Hepatocyte (in vitro differentiated cells): ENCODE results near the gene CHTOP. TPM values are rescaled to one million over a fixed set of nuclear protein-coding genes. Genes with fewer than 3 reads are reported as not detected.

ENCODE experiments used
- DNase-seq: peaks from one replicate; pipeline ENCODE4 v3.0.0-alpha.2; 2016; ENCODE audit warnings: low spot score
- H2AFZ ChIP-seq: fragments of 200-600 bp; sonication (generic); 2 replicates; pipeline ENCODE4 v1.6.0; 2016; ENCODE audit warnings: antibody characterized with exemption, mild to moderate bottlenecking
- H3K27ac ChIP-seq: fragments of 200-600 bp; sonication (generic); 2 replicates; pipeline ENCODE4 v1.5.1; 2016; ENCODE audit warnings: mild to moderate bottlenecking
- H3K27me3 ChIP-seq: fragments of 200-600 bp; sonication (generic); 2 replicates; pipeline ENCODE4 v1.6.1; 2016
- H3K36me3 ChIP-seq: fragments of 200-600 bp; sonication (generic); replicated peaks from 2 replicates; pipeline ENCODE4 v1.5.1; 2016; ENCODE audit warnings: low read depth; ENCODE audit not compliant: insufficient read depth
- H3K4me1 ChIP-seq: fragments of 200-600 bp; sonication (generic); 2 replicates; pipeline ENCODE4 v1.5.1; 2016; ENCODE audit warnings: mild to moderate bottlenecking, moderate library complexity; ENCODE audit not compliant: insufficient read depth
- H3K4me2 ChIP-seq: fragments of 200-600 bp; sonication (generic); 2 replicates; pipeline ENCODE4 v1.6.0; 2016
- H3K4me3 ChIP-seq: fragments of 200-600 bp; sonication (generic); 2 replicates; pipeline ENCODE4 v1.5.1; 2016; ENCODE audit warnings: mild to moderate bottlenecking
- H3K79me2 ChIP-seq: fragments of 200-600 bp; sonication (generic); 2 replicates; pipeline ENCODE4 v1.6.0; 2017; ENCODE audit warnings: mild to moderate bottlenecking
- H3K9me2 ChIP-seq: fragments of 200-600 bp; sonication (generic); replicated peaks from 2 replicates; pipeline ENCODE4 v1.6.0; 2017; ENCODE audit warnings: mild to moderate bottlenecking; ENCODE audit not compliant: insufficient read depth
- H3K9me3 ChIP-seq: fragments of 200-600 bp; sonication (generic); 2 replicates; pipeline ENCODE4 v1.5.1; 2016; ENCODE audit warnings: low read depth, mild to moderate bottlenecking
- H4K20me1 ChIP-seq: fragments of 200-600 bp; sonication (generic); 2 replicates; pipeline ENCODE4 v1.6.0; 2016; ENCODE audit warnings: mild to moderate bottlenecking; ENCODE audit not compliant: insufficient read depth, poor library complexity, severe bottlenecking
- EZH2 ChIP-seq: fragments of 200-600 bp; sonication (generic); IDR thresholded peaks from 2 replicates; pipeline ENCODE4 v1.6.1; 2016; ENCODE audit warnings: antibody characterized with exemption, mild to moderate bottlenecking, borderline replicate concordance
- EZH2phosphoT487 ChIP-seq: fragments of 200-600 bp; sonication (generic); IDR thresholded peaks from one replicate; pipeline ENCODE4 v1.6.1; 2018; ENCODE audit warnings: antibody characterized with exemption, mild to moderate bottlenecking, low read depth, moderate library complexity; ENCODE audit not compliant: unreplicated experiment, severe bottlenecking
- WGBS: methylation state at CpG from one replicate; pipeline ENCODE4 v1.1.6; 2016; ENCODE audit warnings: low lambda C conversion rate; ENCODE audit errors: missing lambda C conversion rate; 5-methylcytosine and 5-hydroxymethylcytosine counted together
- microRNA-seq: library from miRNA; unstranded; fragments of <30 nt; microRNA quantifications from one replicate; pipeline ENCODE4, GENCODE V29; 2017
- polyA plus RNA-seq: library from polyadenylated mRNA; unstranded; fragments of >200 nt; fragmentation: Nextera tagmentation; extraction: Ambion mirVana; gene quantifications from 2 replicates; pipeline ENCODE4 v1.2.1, GENCODE V29; 2016
- small RNA-seq: library from RNA; depleted of rRNA; stranded (forward); fragments of <200 nt; gene quantifications from one replicate; pipeline ENCODE3, GENCODE V24; 2014
- total RNA-seq: library from RNA; depleted of rRNA; stranded (reverse); fragments of >200 nt; gene quantifications from 2 replicates; pipeline ENCODE4 v1.2.3, GENCODE V29; 2014
- TF ChIP-seq, protein P1 (sequence below): fragments of 200-600 bp; sonication (generic); IDR thresholded peaks from 2 replicates; pipeline ENCODE4 v1.5.1; 2016; ENCODE audit warnings: antibody characterized with exemption, mild to moderate bottlenecking; ENCODE audit not compliant: poor library complexity

CHTOP gene
- total and polyA plus RNA-seq, 2 experiments from 2014 or later: 50.7 to 65.5 TPM

DNA sequence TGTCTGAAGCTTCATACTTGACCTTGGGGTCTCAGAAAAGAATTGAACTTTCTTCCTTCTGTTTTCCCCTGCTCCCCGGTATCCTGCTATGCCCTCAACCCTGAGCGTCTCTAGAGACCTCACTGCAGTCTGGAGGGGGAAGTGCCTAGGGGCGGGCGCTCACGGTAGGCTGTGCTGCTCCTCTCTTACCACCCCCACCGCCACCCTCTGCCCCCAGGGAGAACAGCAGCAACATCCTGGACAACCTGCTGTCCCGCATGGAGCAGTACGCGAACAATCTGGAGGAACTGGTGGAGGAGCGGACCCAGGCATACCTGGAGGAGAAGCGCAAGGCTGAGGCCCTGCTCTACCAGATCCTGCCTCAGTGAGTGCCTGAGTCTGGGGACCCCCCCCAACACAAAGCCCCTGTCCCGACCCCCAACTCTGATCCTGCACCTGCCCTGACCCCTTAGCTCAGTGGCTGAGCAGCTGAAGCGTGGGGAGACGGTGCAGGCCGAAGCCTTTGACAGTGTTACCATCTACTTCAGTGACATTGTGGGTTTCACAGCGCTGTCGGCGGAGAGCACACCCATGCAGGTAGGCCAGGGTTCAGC, 55.0 kb downstream of the CHTOP start:
- no peaks in the 10 kb centered on the region for H3K9me2 ChIP-seq
- H3K79me2 ChIP-seq: no peaks in the 10 kb centered on the region
- H4K20me1 ChIP-seq: no peaks in the 10 kb centered on the region
- 92% methylated on average over 15 of the region's 18 CpGs for WGBS
- H3K4me1 ChIP-seq: no peaks in the 10 kb centered on the region
- H3K27ac ChIP-seq: no peak overlapping the region
- no peak overlapping the region for H2AFZ ChIP-seq
- TF ChIP-seq, protein P1, sequence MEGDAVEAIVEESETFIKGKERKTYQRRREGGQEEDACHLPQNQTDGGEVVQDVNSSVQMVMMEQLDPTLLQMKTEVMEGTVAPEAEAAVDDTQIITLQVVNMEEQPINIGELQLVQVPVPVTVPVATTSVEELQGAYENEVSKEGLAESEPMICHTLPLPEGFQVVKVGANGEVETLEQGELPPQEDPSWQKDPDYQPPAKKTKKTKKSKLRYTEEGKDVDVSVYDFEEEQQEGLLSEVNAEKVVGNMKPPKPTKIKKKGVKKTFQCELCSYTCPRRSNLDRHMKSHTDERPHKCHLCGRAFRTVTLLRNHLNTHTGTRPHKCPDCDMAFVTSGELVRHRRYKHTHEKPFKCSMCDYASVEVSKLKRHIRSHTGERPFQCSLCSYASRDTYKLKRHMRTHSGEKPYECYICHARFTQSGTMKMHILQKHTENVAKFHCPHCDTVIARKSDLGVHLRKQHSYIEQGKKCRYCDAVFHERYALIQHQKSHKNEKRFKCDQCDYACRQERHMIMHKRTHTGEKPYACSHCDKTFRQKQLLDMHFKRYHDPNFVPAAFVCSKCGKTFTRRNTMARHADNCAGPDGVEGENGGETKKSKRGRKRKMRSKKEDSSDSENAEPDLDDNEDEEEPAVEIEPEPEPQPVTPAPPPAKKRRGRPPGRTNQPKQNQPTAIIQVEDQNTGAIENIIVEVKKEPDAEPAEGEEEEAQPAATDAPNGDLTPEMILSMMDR: no peak
- no peak for TF ChIP-seq EZH2
- no peak for TF ChIP-seq EZH2phosphoT487
- no peak overlapping the region for H3K4me3 ChIP-seq
- H3K9me3 ChIP-seq: no peaks in the 10 kb centered on the region
- DNase-seq: no peak
- H3K27me3 ChIP-seq: no peaks in the 10 kb centered on the region
- no peaks in the 10 kb centered on the region for H3K36me3 ChIP-seq
- H3K4me2 ChIP-seq: no peak overlapping the region

GRCh38 chr1:153693466-153693865, 59.6 kb downstream of the CHTOP start:
- Histone ChIP-seq H3K27me3 (no peaks in the 10 kb centered on the region), H3K4me2 (no peak overlapping the region), H3K4me3 (no peak overlapping the region), H3K4me1 (no peaks in the 10 kb centered on the region), H3K79me2 (no peaks in the 10 kb centered on the region), H3K9me3 (no peaks in the 10 kb centered on the region), H3K9me2 (no peaks in the 10 kb centered on the region), H3K36me3 (no peaks in the 10 kb centered on the region), H3K27ac (no peak overlapping the region), H4K20me1 (no peaks in the 10 kb centered on the region), H2AFZ (no peak overlapping the region)
- TF ChIP-seq, protein P1: no peak
- TF ChIP-seq EZH2phosphoT487 (no peak), EZH2 (no peak)
- WGBS: 94% methylated on average over 4 of the region's 4 CpGs
- no peak for DNase-seq

Small RNA genes lying within 50 kb of the gene (microRNA-seq; reads per million reads assigned to microRNA genes)
- gene MIR8083: not detected

Small RNA genes lying within 50 kb of the gene (small RNA-seq; reads per million reads assigned to genes)
- not detected for gene MIR8083

Other genes with a start within 250 kb of the CHTOP start
- gene S100A8, start 243.0 kb upstream of the CHTOP start, total RNA-seq: 0.70 TPM in 1 of 2 replicates, not detected in the other
- gene S100A8, start 243.0 kb upstream of the CHTOP start, polyA plus RNA-seq: 0.60 and 2.2 TPM in 2 replicates
- gene S100A7A, start 217.5 kb upstream of the CHTOP start, total RNA-seq: not detected in 2 replicates
- not detected in 2 replicates for gene S100A7A, start 217.5 kb upstream of the CHTOP start, polyA plus RNA-seq
- 0.60 TPM in 1 of 2 replicates, not detected in the other for gene S100A7, start 173.4 kb upstream of the CHTOP start, total RNA-seq
- 1.0 and 2.5 TPM in 2 replicates for gene S100A7, start 173.4 kb upstream of the CHTOP start, polyA plus RNA-seq
- gene S100A6, start 98.1 kb upstream of the CHTOP start, total RNA-seq: 140 and 173 TPM in 2 replicates
- 657 and 701 TPM in 2 replicates for gene S100A6, start 98.1 kb upstream of the CHTOP start, polyA plus RNA-seq
- not detected in 2 replicates for gene S100A5, start 93.1 kb upstream of the CHTOP start, total RNA-seq
- gene S100A5, start 93.1 kb upstream of the CHTOP start, polyA plus RNA-seq: 0.54 and 1.0 TPM in 2 replicates
- gene S100A4, start 88.3 kb upstream of the CHTOP start, total RNA-seq: 64.1 and 101 TPM in 2 replicates
- gene S100A4, start 88.3 kb upstream of the CHTOP start, polyA plus RNA-seq: 116 and 187 TPM in 2 replicates
- 2.6 and 2.7 TPM in 2 replicates for gene S100A3, start 84.8 kb upstream of the CHTOP start, total RNA-seq
- 1.9 and 6.1 TPM in 2 replicates for gene S100A3, start 84.8 kb upstream of the CHTOP start, polyA plus RNA-seq
- 1.7 and 4.2 TPM in 2 replicates for gene S100A2, start 68.2 kb upstream of the CHTOP start, total RNA-seq
- 6.9 and 10.3 TPM in 2 replicates for gene S100A2, start 68.2 kb upstream of the CHTOP start, polyA plus RNA-seq
- gene S100A16, start 20.9 kb upstream of the CHTOP start, total RNA-seq: 103 and 129 TPM in 2 replicates
- 134 and 155 TPM in 2 replicates for gene S100A16, start 20.9 kb upstream of the CHTOP start, polyA plus RNA-seq
- 112 and 141 TPM in 2 replicates for gene S100A14, start 17.7 kb upstream of the CHTOP start, total RNA-seq
- gene S100A14, start 17.7 kb upstream of the CHTOP start, polyA plus RNA-seq: 62.8 and 94.9 TPM in 2 replicates
- 82.0 and 115 TPM in 2 replicates for gene S100A13, start 6.6 kb upstream of the CHTOP start, total RNA-seq
- gene S100A13, start 6.6 kb upstream of the CHTOP start, polyA plus RNA-seq: 248 and 282 TPM in 2 replicates
- gene S100A1, start 5.6 kb upstream of the CHTOP start, total RNA-seq: 2.7 and 15.0 TPM in 2 replicates
- 1.3 and 4.0 TPM in 2 replicates for gene S100A1, start 5.6 kb upstream of the CHTOP start, polyA plus RNA-seq
- 40.9 and 41.4 TPM in 2 replicates for gene SNAPIN, start 24.6 kb downstream of the CHTOP start, total RNA-seq
- 63.2 and 68.4 TPM in 2 replicates for gene SNAPIN, start 24.6 kb downstream of the CHTOP start, polyA plus RNA-seq
- gene ILF2, start 36.9 kb downstream of the CHTOP start, total RNA-seq: 173 and 191 TPM in 2 replicates
- 177 and 178 TPM in 2 replicates for gene ILF2, start 36.9 kb downstream of the CHTOP start, polyA plus RNA-seq
- 2.5 and 2.8 TPM in 2 replicates for gene NPR1, start 44.6 kb downstream of the CHTOP start, total RNA-seq
- gene NPR1, start 44.6 kb downstream of the CHTOP start, polyA plus RNA-seq: 3.0 and 4.3 TPM in 2 replicates
- 39.1 and 42.3 TPM in 2 replicates for gene INTS3, start 94.0 kb downstream of the CHTOP start, total RNA-seq
- 37.1 and 51.3 TPM in 2 replicates for gene INTS3, start 94.0 kb downstream of the CHTOP start, polyA plus RNA-seq
- 21.5 and 22.8 TPM in 2 replicates for gene SLC27A3, start 141.3 kb downstream of the CHTOP start, total RNA-seq
- gene SLC27A3, start 141.3 kb downstream of the CHTOP start, polyA plus RNA-seq: 37.2 and 38.1 TPM in 2 replicates